Fibroblast of villous mesenchyme (primary cell): ENCODE results near the gene COL23A1. TPM values are rescaled to one million over a fixed set of nuclear protein-coding genes. Genes with fewer than 3 reads are reported as not detected.

ENCODE experiments used
- DNase-seq: peaks from one replicate; pipeline ENCODE4 v3.0.0-alpha.2; 2010; ENCODE audit warnings: low read depth
- H3K4me3 ChIP-seq: 2 replicates; pipeline ENCODE4 v1.5.1; 2011; ENCODE audit warnings: low read depth, mild to moderate bottlenecking, low read length
- total RNA-seq: library from RNA; depleted of rRNA; stranded (reverse); fragments of >200 nt; gene quantifications from 2 replicates; pipeline ENCODE4 v1.2.3, GENCODE V29; 2012
- TF ChIP-seq, protein P1 (sequence below): IDR thresholded peaks from 2 replicates; pipeline ENCODE4 v1.5.1; 2012; ENCODE audit warnings: low read depth, mild to moderate bottlenecking, low read length; ENCODE audit not compliant: insufficient read depth

Gene COL23A1
- total RNA-seq, 1 donor = not detected

GRCh38 chr5:178450121-178451028 lies 139.8 kb downstream of the COL23A1 start:
- no peak for DNase-seq
- TF ChIP-seq, protein P1, sequence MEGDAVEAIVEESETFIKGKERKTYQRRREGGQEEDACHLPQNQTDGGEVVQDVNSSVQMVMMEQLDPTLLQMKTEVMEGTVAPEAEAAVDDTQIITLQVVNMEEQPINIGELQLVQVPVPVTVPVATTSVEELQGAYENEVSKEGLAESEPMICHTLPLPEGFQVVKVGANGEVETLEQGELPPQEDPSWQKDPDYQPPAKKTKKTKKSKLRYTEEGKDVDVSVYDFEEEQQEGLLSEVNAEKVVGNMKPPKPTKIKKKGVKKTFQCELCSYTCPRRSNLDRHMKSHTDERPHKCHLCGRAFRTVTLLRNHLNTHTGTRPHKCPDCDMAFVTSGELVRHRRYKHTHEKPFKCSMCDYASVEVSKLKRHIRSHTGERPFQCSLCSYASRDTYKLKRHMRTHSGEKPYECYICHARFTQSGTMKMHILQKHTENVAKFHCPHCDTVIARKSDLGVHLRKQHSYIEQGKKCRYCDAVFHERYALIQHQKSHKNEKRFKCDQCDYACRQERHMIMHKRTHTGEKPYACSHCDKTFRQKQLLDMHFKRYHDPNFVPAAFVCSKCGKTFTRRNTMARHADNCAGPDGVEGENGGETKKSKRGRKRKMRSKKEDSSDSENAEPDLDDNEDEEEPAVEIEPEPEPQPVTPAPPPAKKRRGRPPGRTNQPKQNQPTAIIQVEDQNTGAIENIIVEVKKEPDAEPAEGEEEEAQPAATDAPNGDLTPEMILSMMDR = no peak
- H3K4me3 ChIP-seq = no peak overlapping the region

DNA sequence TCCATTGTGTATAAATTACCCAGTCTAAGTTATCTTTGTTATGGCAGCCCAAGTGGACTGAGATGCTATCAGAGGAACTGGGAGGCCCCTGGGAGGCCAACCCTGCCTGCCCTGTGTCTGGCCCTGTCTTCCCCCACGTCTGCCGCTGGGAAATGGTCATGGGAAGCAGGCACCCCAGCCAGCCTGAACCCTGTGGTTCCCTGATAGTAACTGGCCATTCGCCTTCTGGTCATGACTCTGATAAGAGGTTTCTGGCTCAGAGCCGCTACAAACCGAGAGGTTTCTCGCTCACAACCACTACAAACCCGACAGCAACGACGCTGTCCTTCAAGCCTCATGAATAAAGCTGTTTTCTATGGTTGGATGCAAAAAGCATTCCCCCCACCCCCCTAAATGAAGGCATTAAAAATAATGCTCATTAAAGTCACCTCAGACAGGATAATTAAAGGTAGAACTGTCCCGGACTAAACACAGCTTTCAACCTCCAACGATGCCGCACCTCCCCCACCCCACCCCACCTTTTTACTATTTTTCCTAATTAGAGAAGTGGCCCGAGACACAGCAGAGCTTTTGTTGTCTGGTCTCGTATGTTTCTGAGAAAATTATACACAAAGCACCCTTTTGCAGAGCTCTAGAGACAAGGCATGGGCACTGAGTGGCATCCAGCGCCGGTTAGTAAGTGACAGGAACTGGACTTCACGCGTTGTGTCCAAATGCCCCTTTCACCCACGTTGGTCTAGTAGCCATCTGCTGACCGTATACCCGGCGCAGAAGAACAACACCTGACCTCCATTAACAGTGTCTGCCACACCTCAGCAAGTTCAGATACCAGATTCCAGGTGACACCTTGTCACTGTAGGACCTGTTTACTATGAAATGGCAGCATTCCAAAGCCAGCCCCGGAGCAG lies 140.8 kb downstream of the COL23A1 start:
- no peak for DNase-seq
- no peak overlapping the region for H3K4me3 ChIP-seq
- TF ChIP-seq, protein P1 = no peak

- DNase-seq = no peak
- H3K4me3 ChIP-seq = no peak overlapping the region
- TF ChIP-seq, protein P1 = no peak
Observed at GRCh38 chr5:178445534-178445933, 144.7 kb downstream of the COL23A1 start.

DNA sequence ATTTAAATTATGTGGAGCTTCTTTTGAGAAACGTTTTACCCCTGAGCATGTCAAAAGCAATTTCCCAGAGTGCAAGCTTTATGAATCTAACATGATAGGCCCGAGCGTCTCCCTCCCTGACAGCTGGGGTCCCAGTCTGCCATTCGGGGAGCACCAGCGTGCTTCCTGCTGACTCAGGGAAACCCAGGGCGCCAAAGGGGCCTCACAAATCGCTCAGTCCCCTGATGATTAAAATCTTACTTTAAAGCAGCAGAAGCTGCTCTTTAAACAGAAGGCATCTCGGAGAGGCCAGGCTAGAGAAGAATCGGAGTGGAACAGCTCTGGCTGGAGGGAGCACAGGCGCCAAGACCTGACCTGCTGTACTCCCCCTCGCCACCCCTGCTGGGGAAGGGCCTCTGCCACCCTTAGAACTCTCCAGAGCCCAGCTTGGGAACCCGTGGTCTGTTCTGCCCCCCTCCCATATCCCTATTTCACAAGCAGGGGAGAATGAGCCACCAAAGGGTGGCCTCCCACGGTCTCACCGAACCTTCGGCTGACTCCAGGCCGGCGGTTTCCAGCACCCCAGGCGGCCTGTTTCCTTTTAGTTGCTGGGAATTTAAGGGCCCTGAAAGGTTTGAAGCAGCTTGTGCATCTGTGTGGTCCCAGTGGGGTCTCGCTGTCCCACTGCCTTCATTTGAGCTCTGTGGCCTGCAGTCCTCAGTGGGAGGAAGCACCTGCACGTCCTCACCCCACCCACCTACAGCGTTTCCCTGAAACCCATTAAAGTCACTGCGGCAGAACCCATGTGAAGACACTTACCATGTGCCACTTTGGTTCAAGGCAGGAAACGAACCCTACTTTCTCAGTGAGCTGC lies 147.6 kb downstream of the COL23A1 start:
- no peak overlapping the region for H3K4me3 ChIP-seq
- no peak for DNase-seq
- TF ChIP-seq, protein P1 = no peak

DNA sequence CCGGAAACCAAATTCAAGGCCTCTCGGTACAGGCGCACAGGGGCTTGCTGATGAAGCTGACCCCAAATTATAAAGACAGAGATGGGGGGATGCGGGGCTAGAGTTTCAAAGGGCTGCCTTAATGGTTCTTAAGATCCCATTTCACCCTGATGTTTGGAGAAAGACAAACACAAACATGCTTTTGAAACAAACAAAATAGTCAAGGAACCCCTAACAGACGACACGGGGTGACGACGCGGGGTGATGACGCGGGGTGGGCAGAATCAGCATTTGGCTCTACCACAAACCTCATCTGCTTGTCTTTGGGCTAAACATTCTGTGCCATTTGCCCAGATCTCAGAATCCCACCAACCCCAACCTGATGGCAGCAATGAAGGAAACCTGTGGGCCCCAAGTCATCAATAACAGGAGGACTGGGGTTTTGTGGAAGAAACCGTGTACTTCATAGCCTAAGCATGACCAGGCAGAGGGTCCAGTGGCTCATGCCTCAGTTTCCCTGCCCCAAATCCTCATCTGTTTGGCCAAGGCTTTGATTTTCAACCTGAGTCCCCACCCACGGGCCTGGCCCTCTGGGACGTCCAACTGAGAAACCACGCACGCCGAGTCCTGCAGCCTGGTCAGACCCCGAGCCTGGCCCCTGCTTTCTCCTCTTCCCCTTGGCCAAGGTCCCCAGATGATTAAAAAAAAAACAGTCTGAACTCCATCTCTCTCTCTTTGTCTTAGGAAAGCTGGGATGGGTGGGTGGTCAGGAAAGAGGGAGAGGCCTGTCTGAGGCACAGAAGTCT lies 148.5 kb downstream of the COL23A1 start:
- TF ChIP-seq, protein P1 = no peak
- no peak for DNase-seq
- no peak overlapping the region for H3K4me3 ChIP-seq
